NOMO-1 treated with dmso at 0.1 percent for 144 hours (cell line): ENCODE results near the gene ZNF564.
"Not testable (repeated sequence)": the region's sequence is repeated elsewhere in the genome, so short reads cannot be mapped to it uniquely, and the experiment has no call there.

Experiments
- DNase-seq: peaks from one replicate; lab custom pipeline; 2025; ENCODE audit not compliant: unreplicated experiment; lab: John Stamatoyannopoulos, UW

ZNF564 gene

DNA sequence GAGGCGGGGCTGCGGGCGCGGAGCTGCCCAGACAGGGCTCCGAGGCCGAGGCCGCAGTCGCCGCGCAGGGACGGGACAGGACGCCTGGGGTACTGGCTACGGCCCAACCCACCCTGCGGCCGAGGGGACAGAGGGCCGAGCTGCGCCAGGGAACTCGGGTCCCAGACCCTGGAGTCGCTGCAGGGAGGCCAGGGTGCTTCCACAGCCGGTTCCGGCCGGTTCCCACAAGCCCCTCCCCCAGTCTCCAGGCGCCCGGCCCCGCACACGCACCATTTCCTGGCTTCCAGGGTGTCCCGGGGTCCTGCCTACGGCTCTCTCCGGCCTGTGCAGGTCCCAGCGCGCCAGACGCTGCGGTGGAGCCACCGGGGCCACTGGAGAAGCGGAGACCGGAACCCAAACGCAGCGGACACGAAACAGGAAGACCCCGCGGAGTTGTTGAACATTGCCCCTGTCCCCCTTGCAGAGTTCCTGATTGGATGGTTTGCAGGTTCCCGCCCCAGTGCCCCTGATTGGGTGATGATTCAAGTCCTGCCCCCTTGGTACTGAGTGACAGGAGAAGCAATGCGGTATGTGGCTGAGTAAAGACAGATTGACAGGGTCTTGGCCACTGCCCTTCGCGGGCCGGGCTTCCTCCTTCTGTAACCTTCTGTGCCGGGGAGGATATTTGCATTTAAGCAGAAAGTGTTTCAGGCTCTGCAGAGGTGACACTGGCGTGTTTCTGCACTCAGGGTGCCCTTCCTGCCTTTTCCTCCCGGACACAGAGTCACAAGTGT, at the start of gene ZNF564:
ZNF564 (minus strand) TSS at position 423 of the 773 bp plus-strand sequence; CDS start at position 273, 150 bp downstream.
- DNase-seq: peak; percentile 99

DNA sequence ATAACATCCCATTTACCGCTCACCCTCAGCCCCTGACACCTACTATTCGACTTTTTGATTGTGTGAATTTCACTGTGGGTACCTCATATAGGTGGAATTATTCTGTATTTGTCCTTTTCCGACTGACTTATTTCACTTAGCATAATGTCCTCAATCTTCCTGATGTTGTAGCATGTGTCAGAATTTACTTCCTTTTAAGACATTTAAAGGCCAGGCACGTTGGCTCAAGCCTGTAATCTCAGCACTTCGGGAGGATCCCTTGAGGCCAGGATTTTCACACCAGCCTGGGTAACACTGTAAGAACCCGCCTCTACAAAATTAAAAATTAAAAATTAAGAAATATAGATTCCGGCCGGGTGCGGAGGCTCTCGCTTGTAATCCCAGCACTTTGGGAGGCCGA, 46.3 kb upstream of the ZNF564 start:
- DNase-seq: no peak

DNA sequence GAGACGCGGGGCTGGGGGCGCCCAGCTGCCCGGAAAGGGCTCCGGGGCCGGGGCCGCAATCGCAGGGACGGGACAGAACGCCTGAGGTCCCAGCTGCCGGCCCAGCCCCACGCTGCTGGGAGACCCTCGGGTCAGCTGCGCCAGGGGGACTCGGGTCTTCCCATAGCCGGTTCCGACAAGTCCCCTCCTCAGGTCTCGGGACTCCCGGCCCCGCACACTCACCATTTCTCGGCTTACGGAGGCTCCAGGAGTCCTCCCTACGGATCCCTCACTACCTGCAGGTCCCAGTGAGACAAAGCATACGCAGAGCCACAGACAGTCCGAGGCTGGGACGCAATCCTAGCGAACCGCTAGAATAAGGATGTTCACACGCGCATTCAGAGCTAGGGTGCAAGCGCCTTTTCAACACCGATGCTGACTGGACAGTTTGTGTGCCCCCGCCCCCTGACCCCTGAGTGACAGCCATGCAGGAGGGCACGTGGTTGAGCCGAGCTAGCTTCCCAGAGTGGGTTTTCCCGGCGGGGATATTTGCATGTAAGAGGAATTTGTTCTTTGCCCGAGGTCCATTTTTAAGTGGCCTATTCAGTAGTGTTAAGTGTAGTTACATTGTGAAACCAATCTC, 45.8 kb upstream of the ZNF564 start:
- no peak for DNase-seq

DNA sequence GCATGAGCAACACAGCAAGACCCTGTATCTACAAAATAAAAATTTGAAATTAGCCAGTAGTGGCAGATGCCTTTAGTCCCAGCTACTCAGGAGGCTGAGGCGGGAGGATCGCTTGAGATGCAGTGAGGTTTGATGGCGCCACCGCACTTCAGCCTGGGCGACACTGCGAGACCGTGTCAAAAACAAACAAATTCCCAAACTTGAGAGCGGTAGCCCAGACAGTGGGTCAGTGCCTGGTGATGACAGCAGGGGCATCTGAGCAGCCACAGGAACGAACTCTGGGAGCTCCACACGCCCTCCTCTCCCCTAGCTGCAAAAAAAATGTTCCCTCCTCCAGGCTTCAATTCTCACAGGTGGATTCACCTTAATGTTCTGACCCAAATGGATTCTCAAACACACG, 45.2 kb upstream of the ZNF564 start:
- no peak for DNase-seq

DNA sequence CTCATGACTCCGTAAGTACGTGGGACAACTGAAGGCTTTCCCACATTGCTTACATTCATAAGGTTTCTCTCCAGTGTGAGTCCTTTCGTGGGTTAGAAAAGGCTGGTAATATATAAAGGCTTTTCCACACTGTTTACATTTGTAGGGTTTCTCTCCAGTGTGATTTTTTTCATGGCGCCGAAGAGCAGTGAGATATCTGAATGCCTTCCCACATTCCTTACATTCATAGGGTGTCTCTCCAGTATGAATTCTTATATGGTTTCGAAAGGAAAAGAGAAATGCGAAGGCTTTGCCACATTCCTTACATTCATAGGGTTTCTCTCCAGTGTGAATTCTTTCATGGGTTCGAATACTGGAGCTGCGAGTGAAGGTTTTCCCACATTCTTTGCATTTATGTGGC, 29.8 kb upstream of the ZNF564 start:
- DNase-seq: no peak

DNA sequence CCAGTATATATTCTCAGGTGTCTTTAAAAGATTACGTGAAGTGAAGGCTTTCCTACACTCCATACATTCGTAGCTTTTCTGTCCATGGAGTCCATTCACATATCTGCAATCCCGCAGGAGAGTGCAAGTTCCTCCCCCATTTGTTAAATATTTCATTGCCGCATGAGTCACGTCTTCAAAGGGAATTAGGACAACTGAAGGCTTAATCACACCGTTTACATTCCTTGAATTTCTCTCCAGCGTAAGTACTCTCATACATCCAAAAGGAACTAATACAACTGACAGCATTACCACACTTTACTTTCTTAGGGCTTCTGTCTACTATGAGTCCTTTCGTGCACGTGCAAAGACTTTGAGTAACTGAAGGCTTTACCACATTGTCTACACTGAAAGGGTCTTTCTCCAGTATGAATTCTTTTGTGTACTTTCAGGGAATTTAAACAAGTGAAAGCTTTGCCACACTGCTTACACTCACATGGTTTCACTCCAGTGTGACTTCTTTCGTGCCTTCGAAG, 29.0 kb upstream of the ZNF564 start:
- no peak for DNase-seq

DNA sequence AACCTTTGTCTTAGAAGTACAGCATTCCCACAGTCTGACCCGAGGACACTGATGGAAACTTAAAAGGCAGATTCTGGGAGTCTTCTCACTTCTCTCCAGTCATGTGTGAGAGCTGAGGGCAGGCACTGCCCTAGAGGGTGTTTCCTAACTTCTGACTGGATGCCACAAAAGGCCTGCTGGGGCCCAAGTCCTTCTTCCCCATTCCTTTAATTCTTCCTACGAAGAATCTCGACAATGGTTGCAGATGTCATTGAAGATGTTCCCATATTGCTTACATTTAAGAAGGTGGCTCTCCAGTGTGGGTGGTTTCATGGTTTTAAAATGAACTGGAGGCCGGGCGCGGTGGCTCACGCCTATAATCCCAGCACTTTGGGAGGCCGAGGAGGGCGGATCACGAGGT, 27.4 kb upstream of the ZNF564 start:
- DNase-seq: no peak

DNA sequence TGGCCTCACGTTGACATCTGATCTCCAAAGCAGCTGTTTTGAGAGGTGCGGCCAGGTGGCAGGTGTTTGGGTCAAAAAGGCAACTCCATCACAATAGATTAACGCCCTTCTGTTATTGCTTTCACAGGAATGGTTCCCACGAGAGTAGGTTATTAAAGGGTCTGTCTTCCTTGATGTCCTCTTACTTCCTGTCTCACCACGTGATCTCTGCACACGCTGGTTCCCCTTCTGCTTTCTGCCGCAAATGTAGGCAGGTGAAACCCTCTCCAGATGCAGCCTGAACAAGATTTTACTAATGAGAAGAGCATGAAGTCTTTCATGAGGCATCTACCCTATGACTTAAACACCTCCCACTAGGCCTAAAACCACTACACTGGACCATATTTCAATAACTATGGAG, 22.8 kb upstream of the ZNF564 start:
- peak; percentile 0 for DNase-seq

DNA sequence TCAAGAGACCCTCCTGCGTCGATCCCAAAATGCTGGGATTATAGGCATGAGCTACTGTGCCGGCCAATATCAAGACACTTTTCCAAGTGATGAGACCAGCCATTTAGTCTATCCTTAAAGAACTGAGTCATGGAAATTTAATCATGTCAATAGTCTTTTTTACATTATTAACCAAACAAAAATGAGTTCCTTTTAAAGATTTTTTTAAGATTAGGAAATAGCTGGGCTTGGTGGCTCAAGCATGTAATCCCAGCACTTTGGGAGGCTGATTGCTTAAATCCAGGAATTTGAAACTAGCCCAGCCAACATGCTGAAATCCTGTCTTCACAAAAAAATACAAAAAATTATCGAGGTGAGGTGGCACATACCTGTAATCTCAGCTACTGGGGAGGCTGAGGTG, 16.7 kb upstream of the ZNF564 start:
- no peak for DNase-seq

DNA sequence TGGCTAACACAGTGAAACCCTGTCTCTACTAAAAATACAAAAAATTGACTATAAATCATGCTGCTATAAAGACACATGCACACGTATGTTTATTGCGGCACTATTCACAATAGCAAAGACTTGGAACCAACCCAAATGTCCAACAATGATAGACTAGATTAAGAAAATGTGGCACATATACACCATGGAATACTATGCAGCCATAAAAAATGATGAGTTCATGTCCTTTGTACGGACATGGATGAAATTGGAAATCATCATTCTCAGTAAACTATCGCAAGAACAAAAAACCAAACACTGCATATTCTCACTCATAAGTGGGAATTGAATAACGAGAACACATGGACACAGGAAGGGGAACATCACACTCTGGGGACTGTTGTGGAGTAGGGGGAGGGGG, 15.1 kb upstream of the ZNF564 start:
- DNase-seq: not testable (repeated sequence)

DNA sequence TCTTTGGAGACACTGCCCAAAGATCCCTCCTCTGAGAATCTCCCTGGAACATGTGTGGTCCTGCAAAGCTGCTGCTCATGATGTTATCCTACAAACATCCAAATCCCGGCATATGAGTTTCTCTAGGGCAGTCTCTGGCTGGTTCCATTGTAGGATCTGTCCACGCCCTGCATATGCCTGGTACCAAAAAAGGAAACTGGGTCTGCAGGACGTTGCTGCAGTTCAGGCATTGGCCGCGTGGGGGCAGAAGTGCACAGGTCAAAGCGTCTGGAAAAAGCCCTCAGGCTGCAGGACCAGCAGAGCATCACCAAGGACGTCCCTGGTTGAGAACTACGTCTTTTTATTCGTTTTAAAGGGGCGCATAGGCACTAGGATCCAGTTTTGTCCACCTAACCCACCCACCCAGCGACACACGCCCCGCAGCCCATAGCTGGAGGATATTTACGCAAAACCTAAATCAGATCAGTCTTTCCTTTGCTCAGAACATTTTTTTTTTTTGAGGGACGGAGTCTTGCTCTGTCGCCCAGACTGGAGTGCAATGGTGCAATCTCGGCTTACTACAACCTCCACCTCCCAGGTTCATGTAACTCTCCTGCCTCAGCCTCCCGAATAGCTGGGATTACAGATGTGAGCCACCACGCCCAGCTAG, 12.9 kb upstream of the ZNF564 start:
- peak; percentile 68 for DNase-seq

DNA sequence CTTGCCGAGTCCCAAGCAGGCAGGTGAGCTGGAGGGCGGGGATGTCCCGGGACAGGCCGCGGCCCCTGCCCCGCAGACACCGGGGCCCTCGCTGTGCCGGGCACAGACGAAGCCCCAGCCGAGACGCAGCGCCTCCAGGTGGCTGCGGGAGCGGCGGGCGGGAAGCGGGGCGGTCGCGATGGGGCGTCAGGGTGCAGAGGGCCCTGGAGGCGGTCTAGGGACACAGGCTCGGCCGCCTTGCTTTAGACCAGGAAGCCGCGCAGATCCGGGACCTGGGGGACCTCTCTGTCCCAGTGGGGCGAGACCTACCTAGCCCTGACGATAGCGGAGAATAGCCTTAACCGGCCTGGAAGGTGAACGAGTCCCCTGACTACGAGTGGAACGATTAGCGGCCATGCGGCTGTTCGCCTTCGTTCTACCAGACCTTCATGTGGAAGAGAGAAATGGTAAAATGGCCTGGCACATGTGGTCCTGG, 4.2 kb upstream of the ZNF564 start:
- DNase-seq: no peak

DNA sequence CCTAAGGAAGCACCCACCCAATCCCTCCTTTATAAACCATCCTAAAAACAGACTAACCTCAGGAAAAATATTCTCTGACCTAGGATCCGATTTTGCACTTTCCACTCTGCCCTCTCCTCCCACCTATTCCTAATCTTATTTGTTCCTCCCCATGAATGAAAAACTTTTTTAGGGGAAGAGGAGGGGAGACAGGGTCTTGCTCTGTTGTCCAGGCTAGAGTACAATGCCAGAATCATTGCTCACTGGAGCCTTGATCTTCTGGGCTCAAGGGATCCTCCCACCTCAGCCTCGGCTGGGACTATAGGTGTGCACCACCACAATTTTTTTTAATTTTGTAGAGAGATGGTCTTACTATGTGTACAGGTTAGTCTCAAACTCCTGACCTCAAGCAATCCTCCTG, 4.4 kb downstream of the ZNF564 start:
- DNase-seq: no peak

DNA sequence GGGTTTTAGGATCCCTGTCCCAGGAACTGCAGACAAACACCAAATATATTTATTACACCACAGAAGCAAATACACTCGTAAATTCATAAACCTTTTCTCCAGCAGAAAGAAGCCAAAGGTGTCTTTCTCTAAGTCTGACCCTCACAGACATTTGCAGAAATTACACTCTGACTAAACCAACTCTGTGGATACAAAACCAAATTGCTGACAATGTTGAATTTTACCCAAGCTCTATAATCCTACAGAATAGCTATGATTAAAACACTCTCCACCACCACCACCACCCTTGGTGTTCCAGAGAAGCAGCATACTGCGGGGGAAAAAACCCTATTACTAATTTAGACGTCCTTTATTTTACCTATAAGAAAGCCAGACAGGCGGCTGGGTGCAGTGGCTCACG, 5.2 kb downstream of the ZNF564 start:
- no peak for DNase-seq

DNA sequence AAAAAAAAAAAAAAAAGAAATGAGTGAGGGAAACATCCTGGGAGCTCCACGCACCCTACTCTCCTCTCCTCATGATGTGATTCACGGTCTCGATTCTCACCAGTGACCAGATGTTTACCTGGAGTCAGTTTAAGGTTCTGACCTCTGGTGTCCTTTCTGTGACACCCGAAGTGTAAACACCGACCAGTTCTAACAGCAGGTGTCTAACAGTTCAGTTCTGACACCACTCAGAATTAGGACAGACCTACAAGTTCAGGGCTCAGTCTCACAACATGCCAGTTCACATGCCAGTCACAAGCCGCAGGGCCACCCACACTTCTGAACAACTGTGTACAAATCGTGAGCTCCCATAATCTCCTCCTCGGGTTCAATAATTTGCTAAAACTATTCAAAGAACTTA, 6.0 kb downstream of the ZNF564 start:
- no peak for DNase-seq

DNA sequence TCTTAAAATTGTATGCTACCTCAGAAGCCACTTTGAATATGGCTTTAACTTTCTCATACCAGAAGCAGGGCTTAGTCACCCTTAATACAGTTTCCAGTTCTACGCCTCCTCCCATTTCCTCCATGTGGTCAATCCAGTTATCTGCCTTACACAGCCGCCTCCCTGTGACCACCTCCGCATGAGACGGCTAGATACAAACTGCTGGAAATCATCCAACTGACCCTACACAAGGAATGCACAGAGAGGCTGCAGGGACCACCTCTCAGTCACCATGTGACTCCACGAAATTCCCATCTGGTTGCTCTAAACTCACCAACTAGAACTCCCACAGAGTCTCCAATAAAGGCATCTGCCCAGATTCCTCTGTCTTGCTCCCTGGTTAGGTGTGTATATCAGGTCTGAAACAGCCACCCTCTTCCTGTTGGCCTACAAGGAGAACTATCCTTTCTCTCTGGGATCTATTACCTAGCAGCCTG, 6.8 kb downstream of the ZNF564 start:
- DNase-seq: no peak

DNA sequence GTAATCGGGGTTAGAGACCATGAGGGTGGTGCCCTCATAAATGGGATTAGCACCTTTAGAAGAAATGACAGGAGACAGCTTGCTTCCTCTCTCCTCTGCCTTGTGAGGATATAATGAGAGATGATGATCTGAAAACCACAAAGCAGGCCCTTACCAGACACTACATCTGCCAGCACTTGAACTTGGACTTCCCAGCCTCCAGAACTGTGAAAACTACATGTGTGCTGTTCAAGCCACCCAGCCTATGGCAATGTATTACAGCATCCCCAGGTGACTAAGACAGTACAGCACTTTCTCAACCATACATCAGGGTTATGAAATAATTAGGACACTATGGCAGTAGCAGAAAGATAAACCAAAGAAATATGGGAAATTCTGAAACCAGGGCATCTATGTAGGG, 7.4 kb downstream of the ZNF564 start:
- DNase-seq: no peak

DNA sequence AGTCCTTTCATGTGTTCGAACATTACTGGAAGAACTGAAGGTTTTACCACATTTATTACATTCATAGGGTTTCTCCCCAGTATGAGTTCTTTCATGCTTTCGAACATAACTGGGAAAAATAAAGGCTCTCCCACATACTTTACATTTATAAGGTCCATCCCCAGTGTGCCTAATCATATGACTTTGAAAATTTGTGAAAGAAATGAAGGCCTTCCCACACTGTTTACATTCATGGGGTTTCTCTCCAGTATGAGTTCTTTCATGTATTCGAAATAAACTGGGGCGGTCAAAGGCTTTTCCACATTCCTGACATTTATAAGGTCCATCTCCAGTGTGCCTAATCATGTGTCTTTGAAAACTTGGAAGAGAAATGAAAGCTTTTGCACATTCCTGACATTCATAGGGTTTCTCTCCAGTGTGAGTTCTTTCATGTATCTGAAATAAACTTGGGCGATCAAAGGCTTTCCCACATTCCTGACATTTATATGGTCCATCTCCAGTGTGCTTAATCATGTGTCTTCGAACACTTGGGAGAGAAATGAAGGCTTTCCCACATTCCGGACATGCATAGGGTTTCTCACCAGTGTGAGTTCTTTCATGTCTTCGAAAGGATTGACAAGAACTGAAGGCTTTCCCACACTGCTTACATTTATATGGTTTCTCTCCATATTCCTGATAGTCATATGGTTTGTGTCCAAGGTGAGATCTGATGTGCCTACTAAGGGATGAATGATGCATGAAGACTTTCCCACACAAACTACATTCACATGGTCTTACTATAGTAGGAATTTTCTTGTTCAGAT, 24.0 kb downstream of the ZNF564 start:
- no peak for DNase-seq

DNA sequence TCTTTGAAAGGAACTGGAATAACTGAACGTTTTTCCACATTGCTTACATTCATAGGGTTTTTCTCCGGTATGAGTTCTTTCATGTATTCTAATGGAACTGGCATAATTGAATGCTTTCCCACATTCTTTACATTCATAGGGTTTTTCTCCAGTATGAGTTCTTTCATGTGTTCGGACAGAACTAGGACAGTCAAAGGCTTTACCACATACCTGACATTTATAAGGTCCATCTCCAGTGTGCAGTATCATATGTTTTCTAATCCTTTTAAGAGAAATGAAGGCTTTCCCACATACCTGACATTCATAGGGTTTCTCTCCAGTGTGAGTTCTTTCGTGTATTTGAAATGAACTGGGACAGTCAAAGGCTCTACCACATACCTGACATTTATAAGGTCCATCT, 24.7 kb downstream of the ZNF564 start:
- no peak for DNase-seq

DNA sequence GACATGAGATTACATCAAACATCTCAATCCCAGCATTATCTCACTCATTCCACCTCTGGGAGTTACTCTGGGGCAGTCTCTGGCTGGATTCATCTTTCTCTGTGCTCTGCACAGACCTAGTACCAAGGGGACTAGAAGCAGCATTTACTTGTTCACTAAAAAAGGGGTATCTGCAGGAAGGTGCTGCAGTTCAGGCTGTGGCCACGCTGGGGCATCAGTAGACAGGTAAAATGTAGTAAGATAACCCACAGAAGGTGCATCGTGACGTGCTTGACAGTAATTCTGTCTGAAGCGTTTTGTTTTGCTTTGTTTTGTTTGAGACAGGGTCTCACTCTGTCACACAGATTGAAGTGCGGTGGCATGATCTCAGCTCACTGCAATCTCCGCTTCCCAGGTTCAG, 29.3 kb downstream of the ZNF564 start:
- no peak for DNase-seq

DNA sequence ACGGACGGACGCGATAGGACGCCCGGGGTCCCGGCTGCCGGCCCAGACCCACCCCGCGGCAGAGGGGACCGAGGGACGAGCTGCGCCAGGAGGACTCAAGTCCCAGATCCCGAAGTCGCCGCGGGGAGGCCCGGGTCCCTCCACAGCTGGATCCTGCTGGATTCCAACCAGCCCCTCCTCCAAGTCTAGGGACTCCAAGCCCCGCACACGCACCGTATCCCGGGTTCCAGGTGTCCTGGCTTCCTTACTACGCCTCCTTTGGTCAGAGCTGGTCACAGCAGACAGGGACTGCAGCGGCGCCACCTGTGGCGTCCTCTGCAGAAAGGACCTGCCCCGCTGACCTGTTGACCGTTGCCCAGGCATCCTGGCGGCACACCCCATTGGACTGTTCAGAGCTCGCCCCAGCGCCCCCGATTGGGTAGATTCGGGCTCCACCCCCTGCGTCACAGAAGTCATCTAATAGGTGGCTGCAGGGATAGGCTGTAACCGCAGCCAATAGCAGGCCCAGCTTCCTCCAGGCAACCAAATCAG, 37.7 kb downstream of the ZNF564 start:
- no peak for DNase-seq
